Smooth muscle cell (in vitro differentiated cells): Measurements from ENCODE around the gene C2orf78. TPM values are rescaled to one million over a fixed set of nuclear protein-coding genes. Genes with fewer than 3 reads are reported as not detected.
A peak's percentile ranks its signal among the peaks of the same experiment; 100 is the strongest.
"Not testable (repeated sequence)": the region's sequence is repeated elsewhere in the genome, so short reads cannot be mapped to it uniquely, and the experiment has no call there.

ENCODE experiments used
- DNase-seq: peaks from one replicate; lab custom pipeline; 2025; ENCODE audit not compliant: unreplicated experiment; lab: John Stamatoyannopoulos, UW
- H2AFZ ChIP-seq: fragments of 200-600 bp; sonication (generic); 2 replicates; pipeline ENCODE4 v1.6.0; 2016; ENCODE audit warnings: antibody characterized with exemption, low read depth, mild to moderate bottlenecking
- H3F3A ChIP-seq: fragments of 200-600 bp; sonication (generic); 2 replicates; pipeline ENCODE4 v1.6.0; 2017; ENCODE audit warnings: antibody characterized with exemption, low read depth
- H3K27ac ChIP-seq: fragments of 200-600 bp; sonication (generic); 2 replicates; pipeline ENCODE4 v1.5.1; 2016; ENCODE audit warnings: low read depth, mild to moderate bottlenecking
- H3K27me3 ChIP-seq: fragments of 200-600 bp; sonication (generic); 2 replicates; pipeline ENCODE4 v1.6.1; 2016; ENCODE audit warnings: low read depth, mild to moderate bottlenecking
- H3K36me3 ChIP-seq: fragments of 200-600 bp; sonication (generic); 2 replicates; pipeline ENCODE4 v1.5.1; 2016; ENCODE audit warnings: low read depth
- H3K4me1 ChIP-seq: fragments of 200-600 bp; sonication (generic); 2 replicates; pipeline ENCODE4 v1.5.1; 2016; ENCODE audit warnings: low read depth
- H3K4me2 ChIP-seq: fragments of 200-600 bp; sonication (generic); 2 replicates; pipeline ENCODE4 v1.6.0; 2016; ENCODE audit warnings: mild to moderate bottlenecking
- H3K4me3 ChIP-seq: fragments of 200-600 bp; sonication (generic); 2 replicates; pipeline ENCODE4 v1.5.1; 2016; ENCODE audit warnings: mild to moderate bottlenecking
- H3K79me2 ChIP-seq: fragments of 200-600 bp; sonication (generic); 2 replicates; pipeline ENCODE4 v1.6.0; 2016; ENCODE audit warnings: low read depth, mild to moderate bottlenecking
- H3K9ac ChIP-seq: fragments of 200-600 bp; sonication (generic); 2 replicates; pipeline ENCODE4 v1.6.0; 2016; ENCODE audit warnings: low read depth
- H3K9me3 ChIP-seq: fragments of 200-600 bp; sonication (generic); replicated peaks from 2 replicates; pipeline ENCODE4 v1.5.1; 2016; ENCODE audit warnings: low read depth
- H4K20me1 ChIP-seq: fragments of 200-600 bp; sonication (generic); 2 replicates; pipeline ENCODE4 v1.6.0; 2016; ENCODE audit warnings: low read depth
- CTCF ChIP-seq: fragments of 200-600 bp; sonication (generic); IDR thresholded peaks from 2 replicates; pipeline ENCODE4 v1.5.1; 2017; ENCODE audit warnings: borderline replicate concordance, mild to moderate bottlenecking, antibody characterized with exemption; ENCODE audit not compliant: insufficient read depth, poor library complexity, severe bottlenecking
- WGBS: methylation state at CpG from one replicate; pipeline ENCODE4 v1.1.7; 2016; ENCODE audit warnings: low lambda C conversion rate; 5-methylcytosine and 5-hydroxymethylcytosine counted together
- polyA plus RNA-seq: library from polyadenylated mRNA; unstranded; fragments of >200 nt; fragmentation: Nextera tagmentation; extraction: Ambion mirVana; gene quantifications from 2 replicates; pipeline ENCODE4 v1.2.1, GENCODE V29; 2016
- total RNA-seq: library from RNA; depleted of rRNA; stranded (reverse); fragments of >200 nt; gene quantifications from 2 replicates; pipeline ENCODE4 v1.2.3, GENCODE V29; 2014

The C2orf78 gene, protein sequence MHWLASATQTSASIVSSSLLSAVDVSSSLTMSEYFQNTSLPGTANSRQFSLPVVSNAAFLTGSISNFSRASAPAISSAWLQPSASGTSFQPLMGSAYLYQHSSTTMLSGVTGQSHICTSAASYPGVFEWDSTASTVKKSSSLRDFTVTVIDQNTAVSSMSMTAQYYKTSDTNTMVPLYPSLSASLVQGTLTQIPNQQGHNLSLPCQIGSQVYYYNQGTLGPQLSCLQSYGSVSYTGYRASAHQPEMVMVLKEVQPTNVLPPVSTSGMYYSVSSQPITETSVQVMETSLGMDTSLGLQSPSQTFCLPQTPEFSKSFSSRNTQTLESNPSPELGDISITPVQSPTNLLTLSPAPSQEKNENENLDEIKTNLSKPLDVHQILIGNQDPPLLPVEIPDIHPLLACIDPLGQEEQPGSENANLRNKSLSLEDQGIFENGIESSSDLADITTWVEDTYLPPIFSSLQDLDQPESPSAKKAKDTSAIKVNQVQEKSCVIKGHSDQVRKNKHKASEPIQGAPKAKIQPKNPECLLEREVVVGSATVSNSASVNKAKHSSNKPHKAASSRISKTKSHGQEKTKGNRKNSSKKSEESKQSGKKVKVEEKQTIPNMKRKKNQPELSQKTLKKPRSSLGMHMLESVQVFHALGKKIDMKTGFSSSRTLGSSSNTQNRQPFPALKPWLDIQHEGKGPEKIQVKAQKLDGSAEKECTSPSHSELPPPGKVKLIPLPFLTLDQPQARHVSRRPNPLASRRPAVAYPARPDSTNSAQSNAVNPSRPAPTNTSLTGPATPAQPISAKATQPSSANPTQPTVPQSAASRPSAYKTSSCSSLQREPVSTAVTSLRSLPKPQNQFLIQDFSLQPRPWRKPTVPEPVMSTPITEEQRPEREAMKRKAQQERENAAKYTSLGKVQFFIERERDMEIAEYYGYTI
- total RNA-seq (not detected in 2 replicates), polyA plus RNA-seq (not detected in 2 replicates)

DNA sequence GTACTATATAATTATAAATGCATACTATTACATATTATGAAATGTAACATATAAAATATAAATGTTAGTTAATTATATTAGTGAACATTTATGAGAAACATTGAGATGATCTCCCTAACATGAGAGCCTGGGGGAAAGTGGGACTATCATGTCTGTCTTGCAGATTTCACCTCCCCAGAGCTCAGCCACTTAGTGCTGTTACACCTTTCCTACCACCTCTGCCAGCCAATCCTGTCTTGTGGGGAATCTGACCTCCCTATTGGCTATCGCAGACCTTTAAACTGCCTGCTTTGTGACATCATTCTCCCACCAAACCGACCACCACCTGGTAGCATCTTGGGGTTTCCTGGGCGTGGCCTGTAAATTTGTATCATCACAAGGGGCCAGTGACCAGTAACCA lies at the start of gene C2orf78:
TSS of gene C2orf78 (plus strand) at position 301 of the 400 bp plus-strand sequence. CDS start 127 bp downstream, outside the sequence.
- H3K4me2 ChIP-seq: not testable (repeated sequence)
- 79% methylated on average over 3 of the region's 3 CpGs for WGBS

DNA sequence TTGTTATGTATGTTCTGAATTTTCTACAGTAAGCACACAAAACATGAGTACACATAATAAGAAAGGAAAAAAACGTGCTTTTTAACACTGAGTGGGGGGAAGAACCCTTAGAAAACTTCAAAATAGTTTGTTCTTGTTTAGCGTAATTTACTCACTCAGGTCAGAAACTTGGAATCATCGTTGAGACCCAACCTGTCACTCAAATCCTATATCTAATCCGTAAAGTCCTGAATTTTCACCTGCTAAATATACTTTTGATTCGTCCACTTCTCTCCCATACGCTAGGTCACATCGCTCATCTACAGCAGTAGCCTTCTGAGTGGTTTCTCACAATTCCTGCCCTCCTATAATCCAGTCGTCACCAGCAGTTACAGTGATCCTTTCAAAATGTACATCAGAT lies 47.6 kb upstream of the C2orf78 start:
- no peak for TF ChIP-seq CTCF
- WGBS: 29% methylated on average over 8 of the region's 8 CpGs
- no peak for DNase-seq

More for the DNA sequence above, at the start of gene C2orf78:
- DNase-seq, H3K4me3 ChIP-seq, H4K20me1 ChIP-seq, H2AFZ ChIP-seq, H3K36me3 ChIP-seq, H3K9ac ChIP-seq, H3K27me3 ChIP-seq, H3K9me3 ChIP-seq, H3F3A ChIP-seq, H3K27ac ChIP-seq, H3K79me2 ChIP-seq, H3K4me1 ChIP-seq: not testable (repeated sequence)

DNA sequence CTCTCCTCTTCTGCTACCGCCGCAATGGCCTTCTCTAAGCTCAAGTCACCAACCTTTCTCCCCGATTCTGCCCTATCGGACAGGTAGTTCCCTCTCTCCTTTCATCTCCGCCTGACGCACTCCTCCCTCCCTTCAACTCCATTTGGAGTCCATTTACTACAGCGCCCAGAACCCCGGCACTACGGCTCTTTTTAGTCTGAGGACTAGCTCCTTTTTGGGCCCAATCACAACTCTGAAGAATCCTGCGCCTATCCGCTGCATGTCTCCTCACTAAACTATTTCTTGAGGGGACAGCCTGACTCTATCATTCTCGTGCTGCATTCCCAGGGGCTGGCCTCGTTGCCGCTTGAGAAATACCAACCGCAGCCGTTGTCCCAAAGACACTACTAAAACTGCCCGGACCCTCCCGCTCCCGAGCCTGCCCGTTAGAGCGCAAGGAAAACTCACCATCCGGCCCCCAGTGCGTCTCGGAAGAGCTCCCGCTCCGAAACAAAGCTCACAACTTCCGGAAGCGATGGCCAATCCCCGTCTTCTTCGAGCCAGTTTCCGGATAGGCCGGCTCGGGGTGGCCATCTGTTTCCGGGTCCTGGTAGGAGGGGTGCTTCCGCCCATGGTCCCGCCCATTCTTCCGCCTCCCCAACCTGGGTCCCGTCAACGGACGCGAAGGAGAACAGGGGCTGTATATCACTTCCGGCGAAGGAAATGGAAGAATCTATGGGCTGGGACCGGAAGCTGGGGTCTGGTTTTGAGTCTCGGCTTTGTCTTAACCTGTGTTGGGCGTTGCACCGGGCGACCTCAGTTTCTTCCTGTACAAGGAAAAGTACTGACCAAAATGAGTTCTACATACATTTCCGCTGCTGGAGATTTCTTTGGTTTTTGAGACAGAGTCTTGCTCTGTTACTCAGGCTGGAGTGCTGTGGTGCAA lies 46.9 kb upstream of the C2orf78 start, which contains the start of gene TPRKB:
TSS of gene TPRKB (minus strand) at position 491 of the 925 bp plus-strand sequence. CDS start 2,776 bp downstream, outside the sequence.
- H3K27me3 ChIP-seq: no peaks in the 10 kb centered on the region
- peak within 1 kb of the TSS; percentile 84 for H2AFZ ChIP-seq
- peaks cover 9% of the 10 kb centered on the region for H3K4me1 ChIP-seq
- peak within 1 kb of the TSS; percentile 90 for H3K4me3 ChIP-seq
- no peaks in the 10 kb centered on the region for H3K36me3 ChIP-seq
- H3K4me2 ChIP-seq: peak within 1 kb of the TSS; percentile 97
- WGBS: 6% methylated on average over 49 of the region's 49 CpGs
- H3F3A ChIP-seq: no peaks in the 10 kb centered on the region
- TF ChIP-seq CTCF: no peak
- H4K20me1 ChIP-seq: no peaks in the 10 kb centered on the region
- H3K9me3 ChIP-seq: no peaks in the 10 kb centered on the region
- H3K27ac ChIP-seq: peak within 1 kb of the TSS; percentile 49
- H3K79me2 ChIP-seq: peaks cover 13% of the 10 kb centered on the region
- peak; percentile 42 for DNase-seq
- peak within 1 kb of the TSS; percentile 73 for H3K9ac ChIP-seq

More for the DNA sequence above, 47.6 kb upstream of the C2orf78 start:
- Histone ChIP-seq H3K79me2 (peaks cover 13% of the 10 kb centered on the region), H3K27ac (peak overlapping the region; percentile 49), H3K36me3 (no peaks in the 10 kb centered on the region), H3K27me3 (no peaks in the 10 kb centered on the region), H3K4me2 (peak overlapping the region; percentile 97), H3K4me1 (peaks cover 9% of the 10 kb centered on the region), H3K9ac (peak overlapping the region; percentile 73), H3K4me3 (peak overlapping the region; percentile 90), H3K9me3 (no peaks in the 10 kb centered on the region), H2AFZ (peak overlapping the region; percentile 84), H4K20me1 (no peaks in the 10 kb centered on the region), H3F3A (no peaks in the 10 kb centered on the region)
